Common myeloid progenitor, CD34-positive (primary cell): ENCODE measurements around the gene KIR3DL3.
"Not testable (repeated sequence)": the region's sequence is repeated elsewhere in the genome, so short reads cannot be mapped to it uniquely, and the experiment has no call there.

Experiments used
- CTCF ChIA-PET: fragments of 350-600 bp; sonication (Branson Sonifier 250); formaldehyde crosslinking; loops from one replicate; lab custom pipeline; 2021; ENCODE audit warnings: antibody characterized with exemption; lab: Charles Lee
- POLR2A ChIA-PET: fragments of 350-600 bp; sonication (Branson Sonifier 250); formaldehyde crosslinking; loops from one replicate; lab custom pipeline; 2021; ENCODE audit warnings: antibody characterized with exemption; lab: Charles Lee
- DNase-seq, 3 donors: peaks; one replicate each; pipeline versions ENCODE4 v3.0.0 to v3.0.0-alpha.2; 2013
- H3K27ac ChIP-seq, 2 experiments: 1 replicate in 1 of 2; 2 replicates in 1 of 2; pipeline ENCODE4 v1.7.0; 2013; ENCODE audit warnings: inconsistent platforms in 2 of 2, low read length in 2 of 2, mild to moderate bottlenecking in 2 of 2, low read depth in 1 of 2, moderate library complexity in 1 of 2; ENCODE audit not compliant: severe bottlenecking in 2 of 2, insufficient read depth in 1 of 2, poor library complexity in 1 of 2
- H3K27me3 ChIP-seq, 5 experiments: replicated peaks in 2 of 5; 1 replicate in 3 of 5; 2 replicates in 2 of 5; pipeline versions ENCODE4 v1.6.1 to v1.7.0; 2013; ENCODE audit warnings: low read length in 4 of 5, mild to moderate bottlenecking in 2 of 5, moderate library complexity in 2 of 5, inconsistent platforms in 1 of 5; ENCODE audit not compliant: insufficient read depth in 5 of 5, control insufficient read depth in 4 of 5
- H3K36me3 ChIP-seq, 4 experiments: 1 replicate in 2 of 4; 2 replicates in 2 of 4; pipeline versions ENCODE4 v1.6.1 to v1.7.0; 2013; ENCODE audit warnings: low read length in 3 of 4, control low read depth in 1 of 4, mild to moderate bottlenecking in 1 of 4; ENCODE audit not compliant: control insufficient read depth in 4 of 4, insufficient read depth in 4 of 4
- H3K4me1 ChIP-seq, 4 experiments: 1 replicate in 3 of 4; 2 replicates in 1 of 4; pipeline versions ENCODE4 v1.6.1 to v1.7.1; 2013; ENCODE audit warnings: low read length in 3 of 4, mild to moderate bottlenecking in 3 of 4, control low read depth in 1 of 4, inconsistent platforms in 1 of 4, moderate library complexity in 1 of 4; ENCODE audit not compliant: control insufficient read depth in 4 of 4, insufficient read depth in 4 of 4; ENCODE audit errors: control extremely low read depth in 1 of 4
- H3K4me3 ChIP-seq, 7 experiments: 1 replicate in 4 of 7; 2 replicates in 3 of 7; pipeline versions ENCODE4 v1.5.1 to v1.7.0; 2013; ENCODE audit warnings: mild to moderate bottlenecking in 7 of 7, low read length in 6 of 7, moderate library complexity in 6 of 7, inconsistent platforms in 2 of 7, low read depth in 2 of 7, control low read depth in 1 of 7; ENCODE audit not compliant: insufficient read depth in 4 of 7, control insufficient read depth in 1 of 7; ENCODE audit errors: extremely low read depth in 1 of 7
- H3K9me3 ChIP-seq, 5 experiments: 1 replicate in 4 of 5; 2 replicates in 1 of 5; pipeline versions ENCODE4 v1.6.1 to v1.7.1; 2013; ENCODE audit warnings: low read length in 4 of 5, mild to moderate bottlenecking in 2 of 5, inconsistent platforms in 1 of 5, low read depth in 1 of 5, moderate library complexity in 1 of 5; ENCODE audit not compliant: control insufficient read depth in 4 of 5, insufficient read depth in 2 of 5; ENCODE audit errors: control extremely low read depth in 1 of 5
- WGBS: methylation state at CpG from one replicate; pipeline ENCODE4 v1.1.5; 2013; ENCODE audit not compliant: insufficient coverage; 5-methylcytosine and 5-hydroxymethylcytosine counted together

Gene KIR3DL3

GRCh38 chr19:54766464-54766863, 42.2 kb downstream of the KIR3DL3 start:
- H3K9me3 ChIP-seq, CTCF ChIA-PET, POLR2A ChIA-PET, H3K4me1 ChIP-seq, H3K4me3 ChIP-seq, H3K27ac ChIP-seq, H3K36me3 ChIP-seq, H3K27me3 ChIP-seq, DNase-seq: not testable (repeated sequence)
- WGBS = 83% methylated on average over 1 of the region's 4 CpGs

- H3K27ac ChIP-seq, H3K4me3 ChIP-seq, DNase-seq, H3K4me1 ChIP-seq, H3K9me3 ChIP-seq, H3K27me3 ChIP-seq, CTCF ChIA-PET, H3K36me3 ChIP-seq, POLR2A ChIA-PET: not testable (repeated sequence)
- 95% methylated on average over 14 of the region's 15 CpGs for WGBS
These were observed 45.4 kb downstream of the KIR3DL3 start, which contains the start of gene KIR2DL1 for GRCh38 chr19:54769646-54770045. KIR2DL1 (plus strand) TSS chr19:54769793; CDS start chr19:54769851, 58 bp downstream.

- H3K36me3 ChIP-seq, H3K4me1 ChIP-seq, H3K4me3 ChIP-seq, POLR2A ChIA-PET, H3K27me3 ChIP-seq, CTCF ChIA-PET, DNase-seq, H3K27ac ChIP-seq, H3K9me3 ChIP-seq: not testable (repeated sequence)
- WGBS = 93% methylated on average over 4 of the region's 4 CpGs
These were observed 46.3 kb downstream of the KIR3DL3 start for GRCh38 chr19:54770511-54770910.

GRCh38 chr19:54771018-54771960, 47.0 kb downstream of the KIR3DL3 start:
- H3K36me3 ChIP-seq, H3K4me3 ChIP-seq, POLR2A ChIA-PET, H3K27ac ChIP-seq, CTCF ChIA-PET, DNase-seq, H3K4me1 ChIP-seq, H3K9me3 ChIP-seq, H3K27me3 ChIP-seq: not testable (repeated sequence)
- WGBS = 94% methylated on average over 11 of the region's 15 CpGs

- H3K9me3 ChIP-seq, H3K27ac ChIP-seq, H3K36me3 ChIP-seq, H3K27me3 ChIP-seq, H3K4me3 ChIP-seq, DNase-seq, H3K4me1 ChIP-seq, POLR2A ChIA-PET, CTCF ChIA-PET: not testable (repeated sequence)
- 58% methylated on average over 2 of the region's 2 CpGs for WGBS
These were observed 48.4 kb downstream of the KIR3DL3 start for GRCh38 chr19:54772666-54773065.

GRCh38 chr19:54775095-54775815, 51.0 kb downstream of the KIR3DL3 start:
- CTCF ChIA-PET, H3K27ac ChIP-seq, H3K4me3 ChIP-seq, H3K36me3 ChIP-seq, H3K9me3 ChIP-seq, H3K27me3 ChIP-seq, DNase-seq, H3K4me1 ChIP-seq: not testable (repeated sequence)
- POLR2A ChIA-PET = interaction anchor here (0.6 kb wide), 1 partner anchor 143 kb away, joined by 3 read pairs; no protein-coding TSS in a partner anchor
- 83% methylated on average over 12 of the region's 12 CpGs for WGBS

GRCh38 chr19:54775830-54776229, 51.6 kb downstream of the KIR3DL3 start:
- POLR2A ChIA-PET, H3K27ac ChIP-seq, H3K4me3 ChIP-seq, H3K9me3 ChIP-seq, CTCF ChIA-PET, H3K27me3 ChIP-seq, DNase-seq, H3K36me3 ChIP-seq, H3K4me1 ChIP-seq: not testable (repeated sequence)
- whole genome bisulfite sequencing = 92% methylated on average over 8 of the region's 8 CpGs
